Spinal cord (tissue), 10 donors: ENCODE results near the gene HCRTR1. TPM values are rescaled to one million over a fixed set of nuclear protein-coding genes. Genes with fewer than 3 reads are reported as not detected.

ENCODE experiments used
- DNase-seq, 6 donors: peaks; one replicate each; pipeline versions ENCODE4 v3.0.0 to v3.0.0-alpha.2; 2013 to 2015; ENCODE audit warnings: low spot score in 6 of 6, low read depth in 4 of 6
- H3K27ac ChIP-seq: one replicate; pipeline ENCODE4 v1.5.1; 2013; ENCODE audit warnings: low read depth, low read length, control low read depth
- H3K27me3 ChIP-seq: one replicate; pipeline ENCODE4 v1.6.1; 2013; ENCODE audit warnings: low read length; ENCODE audit not compliant: control insufficient read depth, insufficient read depth
- H3K36me3 ChIP-seq: one replicate; pipeline ENCODE4 v1.6.1; 2013; ENCODE audit warnings: low read length; ENCODE audit not compliant: control insufficient read depth, insufficient read depth
- H3K4me1 ChIP-seq: one replicate; pipeline ENCODE4 v1.6.1; 2013; ENCODE audit warnings: low read length; ENCODE audit not compliant: control insufficient read depth, insufficient read depth
- H3K4me3 ChIP-seq: one replicate; pipeline ENCODE4 v1.5.1; 2013; ENCODE audit warnings: low read depth, low read length, control low read depth
- H3K9me3 ChIP-seq: one replicate; pipeline ENCODE4 v1.6.1; 2013; ENCODE audit warnings: low read length; ENCODE audit not compliant: control insufficient read depth, insufficient read depth
- WGBS: methylation state at CpG from one replicate; pipeline ENCODE4 v1.1.5; 2013; ENCODE audit warnings: missing lambda C conversion rate; ENCODE audit not compliant: insufficient coverage; 5-methylcytosine and 5-hydroxymethylcytosine counted together
- polyA plus RNA-seq, 2 donors: library from polyadenylated mRNA; unstranded; fragments of 120-200 nt; gene quantifications; one replicate each; pipeline ENCODE4 v1.2.1, GENCODE V29; 2013; ENCODE audit not compliant: insufficient read length in 2 of 2
- total RNA-seq, 2 donors: library from RNA; depleted of rRNA in 1 of 2; stranded (reverse); fragments of 120-200 nt in 1 of 2; fragments of >200 nt in 1 of 2; gene quantifications; one replicate each; pipeline versions ENCODE4 v1.2.3 to v1.2.4, GENCODE V29; 2013 to 2014
- donor health status: healthy.

Gene HCRTR1
- total and polyA plus RNA-seq, 4 donors, result 0.94 to 6.5 (median 3.7) TPM

DNA sequence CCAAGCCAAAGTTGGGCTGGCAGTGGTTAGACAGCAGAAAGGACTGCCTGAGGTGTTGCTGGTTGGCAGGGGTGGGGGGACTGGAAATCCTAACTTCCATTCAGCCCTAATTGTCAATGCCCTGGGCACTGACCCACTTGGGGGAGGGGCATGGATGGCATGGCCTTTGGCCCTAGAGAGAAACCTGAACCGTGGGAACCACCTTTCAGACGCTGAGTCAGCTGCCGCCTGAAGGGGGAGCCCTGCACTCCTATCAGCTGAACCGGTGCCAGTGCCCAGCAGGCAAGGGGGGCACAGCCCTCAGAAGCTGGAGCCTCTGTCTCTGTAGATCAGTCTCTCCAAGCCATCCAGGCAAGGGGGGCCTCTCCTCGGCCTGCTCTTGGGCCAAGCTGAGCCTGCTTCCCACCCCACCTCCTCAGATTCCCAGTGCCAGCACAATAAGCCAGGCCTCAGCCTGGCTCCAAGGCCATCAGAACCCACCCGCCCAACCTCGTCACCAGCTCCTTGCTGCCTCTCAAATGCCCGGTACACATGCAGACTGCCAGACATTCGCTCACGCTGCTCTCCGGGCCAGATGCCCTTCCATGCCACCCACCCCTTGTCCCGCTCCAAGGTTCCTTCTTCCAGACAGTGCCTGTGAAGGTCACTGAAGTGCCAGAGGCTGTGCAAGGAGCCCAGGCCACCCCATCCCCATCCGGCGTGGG is 29.6 kb upstream of the HCRTR1 start:
- WGBS, result 51% methylated on average over 14 of the region's 14 CpGs
- DNase-seq, result peak in 2 of 6 donors; percentile 57 to 65
- Histone ChIP-seq H3K4me1 (peaks cover 44% of the 10 kb centered on the region), H3K36me3 (no peaks in the 10 kb centered on the region), H3K27me3 (peaks cover 51% of the 10 kb centered on the region), H3K9me3 (no peaks in the 10 kb centered on the region), H3K4me3 (no peak overlapping the region), H3K27ac (no peak overlapping the region)

DNA sequence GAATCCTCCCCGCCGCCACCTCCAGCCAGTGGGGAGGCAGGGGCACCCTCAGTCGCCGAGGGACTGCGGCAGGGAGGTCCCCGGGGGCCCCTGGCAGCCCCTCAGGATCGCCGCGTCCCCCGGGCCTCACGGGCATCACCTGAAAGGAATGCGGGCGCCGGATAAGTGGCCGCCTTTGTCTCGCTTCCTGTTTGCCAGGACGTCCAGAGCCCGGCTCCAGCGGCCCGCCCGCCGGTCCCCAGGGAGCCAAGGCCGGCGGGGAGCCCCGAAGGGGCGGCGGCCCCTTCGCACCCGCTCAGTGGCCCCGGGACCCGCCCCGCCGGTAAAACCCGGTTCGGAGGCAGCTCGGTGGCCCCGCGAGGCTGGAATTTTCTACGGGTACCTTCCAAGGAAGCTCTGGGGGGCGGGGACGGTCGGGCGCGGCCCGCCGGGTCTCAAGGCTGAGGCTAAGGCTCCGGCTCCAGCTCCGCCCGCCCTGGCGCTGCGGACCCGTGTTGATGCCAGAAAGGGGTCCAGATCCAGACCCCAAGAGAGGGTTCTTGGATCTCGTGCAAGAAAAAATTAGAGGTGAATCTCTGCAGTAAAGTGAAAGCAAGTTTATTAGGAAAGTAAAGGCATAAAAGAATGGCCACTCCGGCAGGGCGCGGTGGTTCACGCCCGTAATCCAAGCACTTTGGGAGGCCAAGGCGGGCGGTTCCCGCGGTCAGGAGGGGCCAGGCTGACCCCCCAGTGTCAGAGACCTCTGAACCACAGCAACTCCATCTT is 28.6 kb upstream of the HCRTR1 start:
- Histone ChIP-seq H3K27ac (no peak overlapping the region), H3K27me3 (peaks cover 56% of the 10 kb centered on the region)

DNA sequence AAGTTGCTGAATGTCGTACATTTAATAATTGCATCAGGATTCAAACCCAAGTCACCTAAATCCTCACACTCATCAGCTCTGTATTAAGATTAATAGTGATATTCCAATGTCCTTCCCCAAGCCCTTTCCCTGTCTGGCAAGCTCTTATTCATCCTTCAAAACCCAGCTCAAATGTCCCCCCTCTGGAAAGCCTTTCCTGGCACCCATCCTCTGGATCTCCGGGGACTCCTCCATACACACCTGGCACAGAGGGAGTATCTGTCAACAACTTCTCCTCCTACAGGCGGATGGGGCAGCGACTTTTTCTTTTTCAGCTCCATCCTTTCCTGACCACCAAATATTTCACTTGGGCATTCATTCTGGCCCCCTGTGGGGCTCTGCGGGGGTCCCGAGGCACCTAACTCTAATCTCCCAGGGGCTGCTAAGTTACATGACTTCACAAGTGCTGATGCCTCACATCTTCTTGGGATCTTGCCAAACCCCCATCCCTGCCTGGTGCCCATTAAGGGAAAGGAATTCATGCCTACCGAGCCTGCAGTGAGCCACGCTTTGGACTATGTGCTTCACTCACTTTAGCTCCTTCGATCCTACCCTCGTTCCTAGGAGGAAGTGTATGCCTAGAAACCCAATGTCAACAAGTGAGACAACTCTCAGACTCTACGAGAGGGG is 25.9 kb upstream of the HCRTR1 start:
- 76% methylated on average over 6 of the region's 11 CpGs for WGBS
- Histone ChIP-seq H3K9me3 (no peaks in the 10 kb centered on the region), H3K4me1 (peaks cover 21% of the 10 kb centered on the region), H3K36me3 (no peaks in the 10 kb centered on the region), H3K4me3 (no peak overlapping the region), H3K27ac (no peak overlapping the region), H3K27me3 (peaks cover 42% of the 10 kb centered on the region)
- no peak for DNase-seq

More for the DNA sequence above, 28.6 kb upstream of the HCRTR1 start:
- Histone ChIP-seq H3K36me3 (no peaks in the 10 kb centered on the region), H3K4me1 (peaks cover 35% of the 10 kb centered on the region), H3K4me3 (no peak overlapping the region), H3K9me3 (no peaks in the 10 kb centered on the region)
- no peak for DNase-seq
- 16% methylated on average over 62 of the region's 62 CpGs for WGBS

DNA sequence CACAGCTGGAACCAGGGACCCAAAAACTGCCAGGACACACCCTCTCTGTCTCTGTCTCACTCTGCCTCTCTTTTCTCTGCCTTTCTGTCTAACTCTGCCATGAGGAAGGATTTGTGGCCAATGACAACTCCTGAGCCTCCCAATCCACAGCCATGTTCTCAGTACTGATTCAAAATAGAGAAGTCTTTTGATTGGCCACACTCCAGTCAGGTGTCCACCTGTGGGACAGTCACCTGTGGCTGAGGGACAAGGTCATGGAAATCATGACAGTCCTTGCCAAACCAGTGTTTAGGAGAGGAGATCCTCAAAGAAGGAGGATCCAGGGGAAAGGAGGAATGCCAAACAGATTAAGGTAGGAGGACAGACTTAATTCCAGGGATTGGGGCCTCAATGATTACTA is 25.4 kb upstream of the HCRTR1 start:
- H3K4me3 ChIP-seq, result no peak overlapping the region
- H3K36me3 ChIP-seq, result no peaks in the 10 kb centered on the region
- no peak for DNase-seq
- H3K4me1 ChIP-seq, result peaks cover 18% of the 10 kb centered on the region
- no peak overlapping the region for H3K27ac ChIP-seq
- peaks cover 37% of the 10 kb centered on the region for H3K27me3 ChIP-seq
- no peaks in the 10 kb centered on the region for H3K9me3 ChIP-seq

DNA sequence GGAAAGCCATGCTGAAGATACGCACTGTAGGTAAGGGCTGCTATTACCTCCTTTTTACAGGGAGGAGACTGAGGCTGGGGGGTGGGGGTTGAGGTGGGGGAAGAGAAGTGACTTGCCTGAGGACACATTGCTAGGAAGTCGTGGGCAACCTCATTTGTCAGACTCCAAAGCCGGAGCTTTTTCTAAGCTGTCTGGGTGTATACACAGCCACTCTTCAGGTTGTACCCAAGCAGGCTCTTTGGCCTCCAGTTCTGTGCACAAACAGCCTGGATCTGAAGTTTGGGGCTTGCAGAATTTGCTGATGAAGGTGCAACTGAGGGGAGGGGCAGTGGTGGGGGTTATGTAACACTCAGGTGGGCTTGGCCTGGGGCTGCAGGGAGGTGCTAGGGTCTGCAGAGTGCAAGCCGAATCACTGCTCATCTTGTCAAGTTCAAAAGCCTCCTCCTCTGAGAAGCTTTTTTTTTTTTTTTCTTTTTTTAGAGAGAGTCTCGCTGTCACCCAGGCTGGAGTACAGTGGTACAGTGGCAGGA is 24.3 kb upstream of the HCRTR1 start:
- no peak for DNase-seq
- H3K36me3 ChIP-seq, result no peaks in the 10 kb centered on the region
- 73% methylated on average over 3 of the region's 5 CpGs for WGBS
- no peaks in the 10 kb centered on the region for H3K9me3 ChIP-seq
- H3K4me1 ChIP-seq, result peaks cover 10% of the 10 kb centered on the region
- peaks cover 27% of the 10 kb centered on the region for H3K27me3 ChIP-seq
- H3K27ac ChIP-seq, result no peak overlapping the region
- H3K4me3 ChIP-seq, result no peak overlapping the region

DNA sequence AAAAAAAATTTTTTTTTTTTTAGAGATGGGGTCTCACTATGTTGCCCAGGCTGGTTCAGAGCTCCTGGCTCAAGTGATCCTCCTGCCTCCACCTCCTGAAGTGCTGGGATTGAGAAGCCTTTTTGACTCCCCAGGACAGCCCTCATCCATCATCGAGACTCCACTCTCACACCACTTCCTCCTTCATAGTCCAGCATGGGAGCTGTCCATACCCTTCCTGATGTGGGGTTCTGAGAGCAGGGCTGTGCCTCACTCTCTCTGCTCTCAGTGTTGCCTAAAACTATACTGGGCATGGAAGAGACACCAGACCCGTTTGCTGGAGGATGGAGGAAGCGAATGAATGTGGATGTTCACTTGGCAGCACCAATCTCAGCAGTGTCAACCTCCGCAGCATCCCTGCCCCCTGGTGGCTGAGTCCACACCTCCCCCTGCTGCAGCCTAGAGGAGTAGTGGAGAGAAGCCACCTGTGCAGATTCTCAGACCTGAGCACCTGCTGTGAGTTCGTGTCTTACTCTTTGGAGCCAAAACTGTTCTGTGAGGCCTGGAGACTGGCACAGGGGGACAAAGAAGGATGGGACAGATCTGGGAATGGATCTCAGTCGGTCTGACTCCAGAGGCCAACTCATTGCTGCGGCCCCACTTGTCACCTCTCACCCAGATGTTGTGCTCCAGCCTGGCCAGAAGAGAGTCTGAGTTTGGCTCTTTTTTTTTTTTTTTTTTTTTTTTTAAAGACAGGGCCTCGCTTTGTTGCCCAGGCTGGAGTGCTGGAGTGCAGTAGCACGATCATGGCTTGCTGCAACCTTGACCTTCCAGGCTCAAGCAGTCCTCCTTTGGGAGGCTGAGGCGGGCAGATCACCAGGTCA is 23.5 kb upstream of the HCRTR1 start:
- Histone ChIP-seq H3K27me3 (peaks cover 19% of the 10 kb centered on the region), H3K4me1 (peaks cover 4% of the 10 kb centered on the region), H3K27ac (no peak overlapping the region), H3K4me3 (no peak overlapping the region), H3K36me3 (no peaks in the 10 kb centered on the region), H3K9me3 (no peaks in the 10 kb centered on the region)
- peak in 1 of 6 donors; percentile 40 for DNase-seq
- 49% methylated on average over 8 of the region's 10 CpGs for WGBS

DNA sequence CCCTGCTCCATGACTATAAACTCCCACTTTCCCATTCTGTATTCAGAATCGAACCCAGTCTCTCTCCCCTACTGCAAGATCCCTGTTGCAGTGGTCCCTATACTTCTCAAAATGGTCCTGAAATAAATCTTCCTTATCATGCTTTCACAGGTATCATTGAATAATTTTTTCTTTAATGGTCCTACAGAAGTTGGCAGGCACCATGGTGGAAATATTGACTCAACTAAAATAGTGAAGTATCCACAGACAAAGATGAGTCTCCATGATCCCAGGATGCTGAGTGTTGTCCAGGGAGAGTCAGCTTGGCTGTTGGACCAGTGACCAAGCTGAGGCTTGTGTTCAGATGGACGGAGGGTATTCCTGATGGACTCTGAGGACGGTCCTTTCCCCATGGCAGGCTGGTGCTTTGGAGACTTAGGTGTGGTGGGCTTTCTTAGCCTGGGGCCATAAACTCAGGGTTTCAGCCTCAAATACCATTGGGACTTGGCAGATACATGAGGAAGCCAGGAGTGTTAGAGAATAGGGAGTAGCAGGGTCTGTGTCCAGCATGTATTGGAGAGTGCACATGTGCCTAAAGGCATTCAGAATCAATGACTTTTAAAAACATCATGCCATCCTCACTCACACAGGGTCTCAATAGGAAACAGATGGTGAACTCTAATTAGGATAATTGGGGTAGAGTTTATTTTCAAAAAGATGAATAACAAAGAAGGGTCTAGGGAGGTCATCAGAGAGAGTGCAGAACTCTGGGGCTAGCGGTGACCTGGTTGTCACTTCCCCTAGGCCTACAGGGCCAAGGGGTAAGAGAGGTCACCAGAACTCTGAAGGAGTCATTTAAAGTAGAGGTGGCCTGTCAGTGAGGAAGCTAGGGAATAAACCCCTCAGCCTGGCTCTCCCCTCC is 21.4 kb upstream of the HCRTR1 start:
- 82% methylated on average over 4 of the region's 4 CpGs for WGBS
- no peak for DNase-seq
- peaks cover 8% of the 10 kb centered on the region for H3K27me3 ChIP-seq
- no peaks in the 10 kb centered on the region for H3K9me3 ChIP-seq
- no peak overlapping the region for H3K4me3 ChIP-seq
- H3K36me3 ChIP-seq, result no peaks in the 10 kb centered on the region
- H3K4me1 ChIP-seq, result no peaks in the 10 kb centered on the region
- H3K27ac ChIP-seq, result no peak overlapping the region

DNA sequence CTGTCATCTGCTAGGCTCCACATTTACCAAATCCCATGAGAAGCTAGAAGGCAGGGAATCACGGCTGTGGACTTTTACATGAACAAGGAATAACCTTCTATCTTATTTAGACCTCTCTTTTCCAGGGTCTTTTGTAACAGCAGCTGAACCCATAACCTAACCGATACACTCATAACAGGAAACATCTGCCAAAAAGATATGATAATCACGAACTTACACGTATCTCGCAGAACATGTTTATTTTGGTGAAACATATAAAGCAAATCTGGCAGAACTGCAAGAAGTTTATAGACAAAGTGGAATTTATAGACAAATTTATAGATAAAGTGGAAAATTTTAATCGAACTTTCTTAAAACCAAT is 20.8 kb upstream of the HCRTR1 start:
- 55% methylated on average over 1 of the region's 6 CpGs for WGBS
- DNase-seq, result no peak
- Histone ChIP-seq H3K27ac (no peak overlapping the region), H3K36me3 (no peaks in the 10 kb centered on the region), H3K4me3 (no peak overlapping the region), H3K4me1 (no peaks in the 10 kb centered on the region), H3K27me3 (peaks cover 5% of the 10 kb centered on the region), H3K9me3 (no peaks in the 10 kb centered on the region)
